GM23338 (cell line): ENCODE measurements around the gene MYADM. TPM values are rescaled to one million over a fixed set of nuclear protein-coding genes. Genes with fewer than 3 reads are reported as not detected.

Experiments
- ATAC-seq: fragments of 200-7000 bp; cut with Tn5 transposase; 3 replicates; pipeline ENCODE4 v1.9.1; 2020
- DNase-seq: peaks from one replicate; pipeline ENCODE4 v3.0.0-alpha.2; 2015; ENCODE audit warnings: low spot score
- H2AFZ ChIP-seq: fragments of 200-600 bp; sonication (generic); 2 replicates; pipeline ENCODE4 v1.8.0; 2016; ENCODE audit warnings: antibody characterized with exemption, mild to moderate bottlenecking, moderate library complexity
- H3F3A ChIP-seq: fragments of 200-600 bp; sonication (generic); replicated peaks from 2 replicates; pipeline ENCODE4 v1.8.0; 2017; ENCODE audit warnings: antibody characterized with exemption, mixed run types, low read depth
- H3K27ac ChIP-seq: fragments of 200-600 bp; sonication (generic); 2 replicates; pipeline ENCODE4 v1.6.1; 2016; ENCODE audit warnings: low read depth
- H3K27me3 ChIP-seq: fragments of 200-600 bp; sonication (generic); 2 replicates; pipeline ENCODE4 v1.8.0; 2016; ENCODE audit warnings: mild to moderate bottlenecking, mixed run types, moderate library complexity; ENCODE audit not compliant: insufficient read depth
- H3K36me3 ChIP-seq: fragments of 200-600 bp; sonication (generic); 2 replicates; pipeline ENCODE4 v1.8.0; 2016; ENCODE audit warnings: mild to moderate bottlenecking; ENCODE audit not compliant: insufficient read depth
- H3K4me1 ChIP-seq: fragments of 200-600 bp; sonication (generic); 2 replicates; pipeline ENCODE4 v1.8.0; 2016; ENCODE audit warnings: mild to moderate bottlenecking, moderate library complexity; ENCODE audit not compliant: insufficient read depth
- H3K4me2 ChIP-seq: fragments of 200-600 bp; sonication (generic); 2 replicates; pipeline ENCODE4 v1.7.1; 2017; ENCODE audit warnings: mixed run types
- H3K4me3 ChIP-seq: fragments of 200-600 bp; sonication (generic); 2 replicates; pipeline ENCODE4 v1.6.1; 2016; ENCODE audit warnings: mixed run types
- H3K79me2 ChIP-seq: fragments of 200-600 bp; sonication (generic); replicated peaks from 2 replicates; pipeline ENCODE4 v1.8.0; 2017; ENCODE audit warnings: mild to moderate bottlenecking; ENCODE audit not compliant: insufficient read depth
- H3K9me2 ChIP-seq: fragments of 200-600 bp; sonication (generic); 2 replicates; pipeline ENCODE4 v1.8.0; 2017; ENCODE audit not compliant: insufficient read depth
- H4K20me1 ChIP-seq: fragments of 200-600 bp; sonication (generic); replicated peaks from 2 replicates; pipeline ENCODE4 v1.8.0; 2017; ENCODE audit warnings: mild to moderate bottlenecking; ENCODE audit not compliant: insufficient read depth
- H3K27ac Mint-ChIP-seq: 2 replicates; pipeline ENCODE4 v1.8.0; 2020; ENCODE audit warnings: inconsistent platforms, mild to moderate bottlenecking, moderate library complexity, mixed read lengths
- H3K27me3 Mint-ChIP-seq: 3 replicates; pipeline ENCODE4 v1.8.0; 2022; ENCODE audit warnings: low read depth, mild to moderate bottlenecking, moderate library complexity, mixed read lengths, inconsistent platforms; ENCODE audit not compliant: insufficient read depth, poor library complexity
- H3K36me3 Mint-ChIP-seq: 3 replicates; pipeline ENCODE4 v1.8.0; 2021; ENCODE audit warnings: low read depth, mild to moderate bottlenecking, inconsistent platforms, moderate library complexity, mixed read lengths
- H3K4me1 Mint-ChIP-seq: 3 replicates; pipeline ENCODE4 v1.8.0; 2020; ENCODE audit warnings: mild to moderate bottlenecking, inconsistent platforms, mixed read lengths
- H3K4me3 Mint-ChIP-seq: 3 replicates; pipeline ENCODE4 v1.8.0; 2021; ENCODE audit warnings: moderate library complexity, mild to moderate bottlenecking, inconsistent platforms, mixed read lengths
- H3K9me3 Mint-ChIP-seq: 3 replicates; pipeline ENCODE4 v1.8.0; 2020; ENCODE audit warnings: moderate library complexity, mild to moderate bottlenecking, inconsistent platforms, mixed read lengths
- CREB1 ChIP-seq: fragments of 250-450 bp; sonication (Bioruptor Pico); IDR thresholded peaks from 2 replicates; pipeline ENCODE4 v1.5.0; 2020; ENCODE audit warnings: low read depth, mild to moderate bottlenecking, moderate library complexity
- EZH2 ChIP-seq: fragments of 200-600 bp; sonication (generic); IDR thresholded peaks from one replicate; pipeline ENCODE4 v1.8.0; 2017; ENCODE audit warnings: antibody characterized with exemption, mild to moderate bottlenecking, low read depth; ENCODE audit not compliant: unreplicated experiment
- JUNB ChIP-seq: IDR thresholded peaks from one replicate; pipeline ENCODE4 v1.6.1; 2016; ENCODE audit warnings: antibody characterized with exemption; ENCODE audit not compliant: unreplicated experiment
- NANOG ChIP-seq: IDR thresholded peaks from 2 replicates; pipeline ENCODE4 v1.6.1; 2016; ENCODE audit warnings: antibody characterized with exemption, borderline replicate concordance
- STAT1 ChIP-seq: IDR thresholded peaks from one replicate; pipeline ENCODE4 v1.6.1; 2016; ENCODE audit warnings: antibody characterized with exemption; ENCODE audit not compliant: unreplicated experiment
- polyA plus RNA-seq: library from polyadenylated mRNA; unstranded; fragments of >200 nt; fragmentation: Nextera tagmentation; extraction: Ambion mirVana; gene quantifications from 2 replicates; pipeline ENCODE4 v1.2.1, GENCODE V29; 2016
- total RNA-seq: library from RNA; depleted of rRNA; stranded (reverse); fragments of >200 nt; shearing (Covaris generic); gene quantifications from 2 replicates; pipeline ENCODE4 v1.2.3, GENCODE V29; 2014
- TF ChIP-seq, protein P1 (sequence below): IDR thresholded peaks from one replicate; pipeline ENCODE4 v1.6.1; 2018; ENCODE audit warnings: antibody characterized with exemption; ENCODE audit not compliant: unreplicated experiment
- TF ChIP-seq, protein P2 (sequence below): IDR thresholded peaks from 2 replicates; pipeline ENCODE4 v1.6.1; 2016; ENCODE audit warnings: antibody characterized with exemption
- TF ChIP-seq, protein P3 (sequence below): fragments of 250-450 bp; sonication (Bioruptor Pico); IDR thresholded peaks from 2 replicates; pipeline ENCODE4 v1.5.0; 2020; ENCODE audit warnings: mild to moderate bottlenecking, moderate library complexity

Gene MYADM
- total and polyA plus RNA-seq, 2 experiments from 2014 or later, result 49.9 to 57.1 TPM

DNA sequence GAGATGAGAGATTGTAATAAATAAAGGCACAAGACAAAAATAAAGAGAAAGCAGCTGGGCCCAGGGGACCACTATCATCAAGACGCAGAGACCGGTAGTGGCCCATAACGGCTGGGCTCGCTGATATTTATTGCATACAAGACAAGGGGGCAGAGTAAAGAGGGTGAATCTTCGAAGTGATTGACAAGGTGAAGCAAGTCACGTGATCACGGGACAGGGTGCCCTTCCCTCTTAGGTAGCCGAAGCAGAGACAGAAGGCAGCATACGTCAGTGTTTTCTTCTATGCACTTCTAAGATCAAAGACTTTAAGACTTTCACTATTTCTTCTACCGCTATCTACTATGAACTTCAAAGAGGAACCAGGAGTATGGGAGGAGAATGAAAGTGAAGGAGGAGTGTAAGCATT, 9.7 kb downstream of the MYADM start:
- peak; percentile 34 for DNase-seq
- Histone ChIP-seq H3K4me2 (no peak overlapping the region), H3K36me3 (peaks cover 10% of the 10 kb centered on the region; the same call in 1 of the 2 replicates), H3K4me3 (no peak overlapping the region), H3F3A (peaks cover 19% of the 10 kb centered on the region), H3K79me2 (no peaks in the 10 kb centered on the region; the same call in 1 of the 2 replicates), H3K27me3 (no peaks in the 10 kb centered on the region), H3K27ac (no peak overlapping the region), H3K9me2 (no peaks in the 10 kb centered on the region), H4K20me1 (peaks cover 3% of the 10 kb centered on the region; the same call in 1 of the 2 replicates), H3K4me1 (peaks cover 31% of the 10 kb centered on the region), H2AFZ (no peak overlapping the region)
- H3K4me3 Mint-ChIP-seq, result no peak overlapping the region; the same call in 2 of the 3 replicates
- no peak for ATAC-seq
- H3K9me3 Mint-ChIP-seq, result no peaks in the 10 kb centered on the region
- H3K27ac Mint-ChIP-seq, result no peak overlapping the region
- TF ChIP-seq, protein P1, sequence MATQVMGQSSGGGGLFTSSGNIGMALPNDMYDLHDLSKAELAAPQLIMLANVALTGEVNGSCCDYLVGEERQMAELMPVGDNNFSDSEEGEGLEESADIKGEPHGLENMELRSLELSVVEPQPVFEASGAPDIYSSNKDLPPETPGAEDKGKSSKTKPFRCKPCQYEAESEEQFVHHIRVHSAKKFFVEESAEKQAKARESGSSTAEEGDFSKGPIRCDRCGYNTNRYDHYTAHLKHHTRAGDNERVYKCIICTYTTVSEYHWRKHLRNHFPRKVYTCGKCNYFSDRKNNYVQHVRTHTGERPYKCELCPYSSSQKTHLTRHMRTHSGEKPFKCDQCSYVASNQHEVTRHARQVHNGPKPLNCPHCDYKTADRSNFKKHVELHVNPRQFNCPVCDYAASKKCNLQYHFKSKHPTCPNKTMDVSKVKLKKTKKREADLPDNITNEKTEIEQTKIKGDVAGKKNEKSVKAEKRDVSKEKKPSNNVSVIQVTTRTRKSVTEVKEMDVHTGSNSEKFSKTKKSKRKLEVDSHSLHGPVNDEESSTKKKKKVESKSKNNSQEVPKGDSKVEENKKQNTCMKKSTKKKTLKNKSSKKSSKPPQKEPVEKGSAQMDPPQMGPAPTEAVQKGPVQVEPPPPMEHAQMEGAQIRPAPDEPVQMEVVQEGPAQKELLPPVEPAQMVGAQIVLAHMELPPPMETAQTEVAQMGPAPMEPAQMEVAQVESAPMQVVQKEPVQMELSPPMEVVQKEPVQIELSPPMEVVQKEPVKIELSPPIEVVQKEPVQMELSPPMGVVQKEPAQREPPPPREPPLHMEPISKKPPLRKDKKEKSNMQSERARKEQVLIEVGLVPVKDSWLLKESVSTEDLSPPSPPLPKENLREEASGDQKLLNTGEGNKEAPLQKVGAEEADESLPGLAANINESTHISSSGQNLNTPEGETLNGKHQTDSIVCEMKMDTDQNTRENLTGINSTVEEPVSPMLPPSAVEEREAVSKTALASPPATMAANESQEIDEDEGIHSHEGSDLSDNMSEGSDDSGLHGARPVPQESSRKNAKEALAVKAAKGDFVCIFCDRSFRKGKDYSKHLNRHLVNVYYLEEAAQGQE, result no peak
- TF ChIP-seq, protein P2, sequence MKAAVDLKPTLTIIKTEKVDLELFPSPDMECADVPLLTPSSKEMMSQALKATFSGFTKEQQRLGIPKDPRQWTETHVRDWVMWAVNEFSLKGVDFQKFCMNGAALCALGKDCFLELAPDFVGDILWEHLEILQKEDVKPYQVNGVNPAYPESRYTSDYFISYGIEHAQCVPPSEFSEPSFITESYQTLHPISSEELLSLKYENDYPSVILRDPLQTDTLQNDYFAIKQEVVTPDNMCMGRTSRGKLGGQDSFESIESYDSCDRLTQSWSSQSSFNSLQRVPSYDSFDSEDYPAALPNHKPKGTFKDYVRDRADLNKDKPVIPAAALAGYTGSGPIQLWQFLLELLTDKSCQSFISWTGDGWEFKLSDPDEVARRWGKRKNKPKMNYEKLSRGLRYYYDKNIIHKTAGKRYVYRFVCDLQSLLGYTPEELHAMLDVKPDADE, result no peak
- no peak for TF ChIP-seq EZH2
- H3K36me3 Mint-ChIP-seq, result peaks cover 25% of the 10 kb centered on the region
- H3K27me3 Mint-ChIP-seq, result peaks cover 17% of the 10 kb centered on the region
- H3K4me1 Mint-ChIP-seq, result peaks cover 27% of the 10 kb centered on the region

- ATAC-seq (no peak), DNase-seq (no peak)
- no peak overlapping the region; the same call in 2 of the 3 replicates for H3K4me3 Mint-ChIP-seq
- Histone ChIP-seq H3F3A (peaks cover 24% of the 10 kb centered on the region), H3K36me3 (peaks cover 7% of the 10 kb centered on the region; the same call in 1 of the 2 replicates), H3K4me2 (peak overlapping the region; percentile 79), H3K9me2 (no peaks in the 10 kb centered on the region), H3K27me3 (peaks cover 4% of the 10 kb centered on the region; the same call in 1 of the 2 replicates), H3K4me3 (peak overlapping the region; percentile 65), H3K4me1 (peaks cover 38% of the 10 kb centered on the region), H3K27ac (peak overlapping the region; percentile 87), H3K79me2 (no peaks in the 10 kb centered on the region), H2AFZ (peak overlapping the region; percentile 15; the same call in 1 of the 2 replicates), H4K20me1 (peaks cover 3% of the 10 kb centered on the region; the same call in 1 of the 2 replicates)
- H3K4me1 Mint-ChIP-seq, result peaks cover 26% of the 10 kb centered on the region
- H3K27ac Mint-ChIP-seq, result peak overlapping the region; percentile 93
- peaks cover 23% of the 10 kb centered on the region for H3K27me3 Mint-ChIP-seq
- TF ChIP-seq, protein P3, sequence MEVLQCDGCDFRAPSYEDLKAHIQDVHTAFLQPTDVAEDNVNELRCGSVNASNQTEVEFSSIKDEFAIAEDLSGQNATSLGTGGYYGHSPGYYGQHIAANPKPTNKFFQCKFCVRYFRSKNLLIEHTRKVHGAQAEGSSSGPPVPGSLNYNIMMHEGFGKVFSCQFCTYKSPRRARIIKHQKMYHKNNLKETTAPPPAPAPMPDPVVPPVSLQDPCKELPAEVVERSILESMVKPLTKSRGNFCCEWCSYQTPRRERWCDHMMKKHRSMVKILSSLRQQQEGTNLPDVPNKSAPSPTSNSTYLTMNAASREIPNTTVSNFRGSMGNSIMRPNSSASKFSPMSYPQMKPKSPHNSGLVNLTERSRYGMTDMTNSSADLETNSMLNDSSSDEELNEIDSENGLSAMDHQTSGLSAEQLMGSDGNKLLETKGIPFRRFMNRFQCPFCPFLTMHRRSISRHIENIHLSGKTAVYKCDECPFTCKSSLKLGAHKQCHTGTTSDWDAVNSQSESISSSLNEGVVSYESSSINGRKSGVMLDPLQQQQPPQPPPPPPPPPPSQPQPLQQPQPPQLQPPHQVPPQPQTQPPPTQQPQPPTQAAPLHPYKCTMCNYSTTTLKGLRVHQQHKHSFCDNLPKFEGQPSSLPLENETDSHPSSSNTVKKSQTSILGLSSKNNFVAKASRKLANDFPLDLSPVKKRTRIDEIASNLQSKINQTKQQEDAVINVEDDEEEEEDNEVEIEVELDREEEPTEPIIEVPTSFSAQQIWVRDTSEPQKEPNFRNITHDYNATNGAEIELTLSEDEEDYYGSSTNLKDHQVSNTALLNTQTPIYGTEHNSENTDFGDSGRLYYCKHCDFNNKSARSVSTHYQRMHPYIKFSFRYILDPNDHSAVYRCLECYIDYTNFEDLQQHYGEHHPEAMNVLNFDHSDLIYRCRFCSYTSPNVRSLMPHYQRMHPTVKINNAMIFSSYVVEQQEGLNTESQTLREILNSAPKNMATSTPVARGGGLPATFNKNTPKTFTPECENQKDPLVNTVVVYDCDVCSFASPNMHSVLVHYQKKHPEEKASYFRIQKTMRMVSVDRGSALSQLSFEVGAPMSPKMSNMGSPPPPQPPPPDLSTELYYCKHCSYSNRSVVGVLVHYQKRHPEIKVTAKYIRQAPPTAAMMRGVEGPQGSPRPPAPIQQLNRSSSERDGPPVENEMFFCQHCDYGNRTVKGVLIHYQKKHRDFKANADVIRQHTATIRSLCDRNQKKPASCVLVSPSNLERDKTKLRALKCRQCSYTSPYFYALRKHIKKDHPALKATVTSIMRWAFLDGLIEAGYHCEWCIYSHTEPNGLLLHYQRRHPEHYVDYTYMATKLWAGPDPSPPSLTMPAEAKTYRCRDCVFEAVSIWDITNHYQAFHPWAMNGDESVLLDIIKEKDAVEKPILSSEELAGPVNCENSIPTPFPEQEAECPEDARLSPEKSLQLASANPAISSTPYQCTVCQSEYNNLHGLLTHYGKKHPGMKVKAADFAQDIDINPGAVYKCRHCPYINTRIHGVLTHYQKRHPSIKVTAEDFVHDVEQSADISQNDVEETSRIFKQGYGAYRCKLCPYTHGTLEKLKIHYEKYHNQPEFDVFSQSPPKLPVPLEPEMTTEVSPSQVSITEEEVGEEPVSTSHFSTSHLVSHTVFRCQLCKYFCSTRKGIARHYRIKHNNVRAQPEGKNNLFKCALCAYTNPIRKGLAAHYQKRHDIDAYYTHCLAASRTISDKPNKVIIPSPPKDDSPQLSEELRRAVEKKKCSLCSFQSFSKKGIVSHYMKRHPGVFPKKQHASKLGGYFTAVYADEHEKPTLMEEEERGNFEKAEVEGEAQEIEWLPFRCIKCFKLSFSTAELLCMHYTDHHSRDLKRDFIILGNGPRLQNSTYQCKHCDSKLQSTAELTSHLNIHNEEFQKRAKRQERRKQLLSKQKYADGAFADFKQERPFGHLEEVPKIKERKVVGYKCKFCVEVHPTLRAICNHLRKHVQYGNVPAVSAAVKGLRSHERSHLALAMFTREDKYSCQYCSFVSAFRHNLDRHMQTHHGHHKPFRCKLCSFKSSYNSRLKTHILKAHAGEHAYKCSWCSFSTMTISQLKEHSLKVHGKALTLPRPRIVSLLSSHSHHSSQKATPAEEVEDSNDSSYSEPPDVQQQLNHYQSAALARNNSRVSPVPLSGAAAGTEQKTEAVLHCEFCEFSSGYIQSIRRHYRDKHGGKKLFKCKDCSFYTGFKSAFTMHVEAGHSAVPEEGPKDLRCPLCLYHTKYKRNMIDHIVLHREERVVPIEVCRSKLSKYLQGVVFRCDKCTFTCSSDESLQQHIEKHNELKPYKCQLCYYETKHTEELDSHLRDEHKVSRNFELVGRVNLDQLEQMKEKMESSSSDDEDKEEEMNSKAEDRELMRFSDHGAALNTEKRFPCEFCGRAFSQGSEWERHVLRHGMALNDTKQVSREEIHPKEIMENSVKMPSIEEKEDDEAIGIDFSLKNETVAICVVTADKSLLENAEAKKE (CRISPR knock-in tag), result no peak
- TF ChIP-seq JUNB, result no peak
- TF ChIP-seq EZH2, result no peak
- no peak for TF ChIP-seq CREB1 (CRISPR knock-in tag)
- TF ChIP-seq NANOG, result no peak
- no peak for TF ChIP-seq STAT1
- H3K9me3 Mint-ChIP-seq, result no peaks in the 10 kb centered on the region
- H3K36me3 Mint-ChIP-seq, result peaks cover 16% of the 10 kb centered on the region
These were observed 11.1 kb downstream of the MYADM start for GRCh38 chr19:53878776-53879139.
